Measurements from ENCODE around the gene UBE2G2. TPM values are rescaled to one million over a fixed set of nuclear protein-coding genes. Genes with fewer than 3 reads are reported as not detected.
A peak's percentile ranks its signal among the peaks of the same experiment; 100 is the strongest.

The UBE2G2 gene
- total RNA-seq, 2 donors from 2014 or later, result 124 TPM

GRCh38 chr21:44816761-44817505 is 15.3 kb upstream of the UBE2G2 start:
- H3K36me3 Mint-ChIP-seq (ENCODE audit: low read depth), result peaks cover 3% of the 10 kb centered on the region
- DNase-seq (no peak), ATAC-seq (no peak)
- H3K4me1 Mint-ChIP-seq, result peaks cover 16% of the 10 kb centered on the region
- no peak overlapping the region for H3K27ac Mint-ChIP-seq
- no peaks in the 10 kb centered on the region for H3K27me3 Mint-ChIP-seq
- peak overlapping the region; percentile 86 for H3K4me3 Mint-ChIP-seq
- no peaks in the 10 kb centered on the region for H3K9me3 ChIP-seq (ENCODE audit: control insufficient read depth, low read length, poor library complexity, severe bottlenecking)

DNA sequence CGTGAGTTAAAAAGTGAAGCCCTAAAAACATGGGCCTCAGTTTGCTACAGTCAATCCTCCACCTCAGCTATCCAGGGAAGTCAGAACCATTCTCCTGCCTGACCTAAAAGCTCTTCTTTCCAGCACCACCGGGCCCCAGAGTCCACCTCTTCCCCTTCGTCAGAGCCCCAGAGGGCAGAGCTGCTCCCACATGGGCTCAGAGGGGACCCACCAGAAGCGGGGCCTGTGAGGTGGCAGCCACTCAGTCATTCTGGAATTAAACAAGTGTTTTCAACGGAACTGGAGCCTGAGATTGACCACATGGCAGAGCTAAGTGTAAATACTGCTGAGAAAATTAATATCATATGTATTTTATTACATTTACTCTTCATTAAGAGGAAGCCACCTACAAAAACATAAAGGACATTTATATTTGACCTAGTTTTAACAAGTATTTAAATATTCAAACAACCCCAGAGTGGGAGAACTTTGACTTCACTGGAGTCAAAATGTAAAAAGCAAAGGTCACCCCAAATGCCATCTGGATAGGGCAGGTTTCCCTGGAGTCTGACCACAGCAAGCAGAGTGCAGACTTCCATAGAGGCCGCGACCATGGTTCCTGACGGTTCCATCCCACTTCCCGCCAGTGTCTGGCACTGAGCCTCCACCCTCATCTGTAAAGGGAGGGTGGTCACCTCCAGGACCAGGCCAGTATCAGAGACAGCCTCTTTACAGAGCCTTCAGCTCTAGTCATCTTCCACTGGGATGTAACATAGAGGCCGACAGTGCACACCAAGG is 14.4 kb upstream of the UBE2G2 start:
- no peak for ATAC-seq
- H3K27ac Mint-ChIP-seq, result no peak overlapping the region

DNA sequence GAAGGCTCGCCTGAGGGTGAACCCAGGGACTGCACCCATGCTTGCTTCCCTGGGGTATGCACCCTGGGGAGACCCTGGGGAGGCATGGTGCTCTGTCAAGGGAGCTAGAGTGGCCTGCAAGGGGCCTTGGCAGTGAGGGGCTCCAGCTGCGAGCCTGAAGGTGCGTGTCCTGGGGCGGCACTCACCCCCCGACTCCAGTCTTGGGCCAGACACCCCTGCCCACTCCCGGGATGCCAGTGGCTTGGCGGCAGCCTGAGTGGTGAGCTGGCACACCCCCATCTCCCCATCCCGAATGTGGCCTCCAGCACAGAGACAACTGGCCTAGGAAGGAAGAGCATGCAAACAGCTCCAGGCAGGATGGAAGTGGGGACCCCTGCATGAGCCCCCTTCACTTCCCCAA is 13.6 kb upstream of the UBE2G2 start:
- DNase-seq (no peak), ATAC-seq (no peak)
- H3K27me3 Mint-ChIP-seq, result no peaks in the 10 kb centered on the region
- H3K4me3 Mint-ChIP-seq, result peak overlapping the region; percentile 33
- H3K36me3 Mint-ChIP-seq (ENCODE audit: low read depth), result peaks cover 5% of the 10 kb centered on the region
- no peaks in the 10 kb centered on the region for H3K9me3 ChIP-seq (ENCODE audit: control insufficient read depth, low read length, poor library complexity, severe bottlenecking)
- no peak overlapping the region for H3K27ac Mint-ChIP-seq
- peaks cover 20% of the 10 kb centered on the region for H3K4me1 Mint-ChIP-seq

More for the DNA sequence above, 14.4 kb upstream of the UBE2G2 start:
- Mint-ChIP-seq H3K4me3 (peak overlapping the region; percentile 86), H3K27me3 (no peaks in the 10 kb centered on the region), H3K36me3 (ENCODE audit: low read depth) (peaks cover 3% of the 10 kb centered on the region), H3K4me1 (peaks cover 17% of the 10 kb centered on the region)
- H3K9me3 ChIP-seq (ENCODE audit: control insufficient read depth, low read length, poor library complexity, severe bottlenecking), result no peaks in the 10 kb centered on the region
- DNase-seq, result no peak

GRCh38 chr21:44814498-44815023 is 12.9 kb upstream of the UBE2G2 start:
- ATAC-seq, result no peak
- Mint-ChIP-seq H3K27ac (no peak overlapping the region), H3K4me1 (peaks cover 20% of the 10 kb centered on the region), H3K4me3 (no peak overlapping the region), H3K36me3 (ENCODE audit: low read depth) (peaks cover 7% of the 10 kb centered on the region), H3K27me3 (no peaks in the 10 kb centered on the region)
- no peak for DNase-seq
- H3K9me3 ChIP-seq (ENCODE audit: control insufficient read depth, low read length, poor library complexity, severe bottlenecking), result no peaks in the 10 kb centered on the region

DNA sequence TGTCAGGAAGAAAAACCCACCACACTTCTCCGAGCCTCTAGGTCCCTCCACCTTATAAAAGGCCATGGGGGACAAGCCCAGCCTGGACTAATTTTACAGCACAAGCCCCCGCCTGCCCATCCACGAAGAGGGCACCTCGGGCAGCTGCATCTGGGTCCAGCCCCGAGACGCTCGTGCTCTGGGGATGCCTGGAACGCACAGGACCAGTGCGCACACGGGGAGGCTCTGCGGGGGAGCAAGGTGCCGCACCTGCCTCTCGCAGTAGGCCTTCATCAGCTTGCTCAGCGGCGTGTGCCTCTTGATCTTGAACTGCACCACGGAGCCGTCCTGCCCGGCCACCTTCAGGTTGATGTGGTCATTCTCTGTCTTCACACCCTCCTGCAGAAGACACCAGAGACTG is 12.1 kb upstream of the UBE2G2 start:
- no peak overlapping the region for H3K4me3 Mint-ChIP-seq
- DNase-seq (no peak), ATAC-seq (no peak)
- peaks cover 20% of the 10 kb centered on the region for H3K4me1 Mint-ChIP-seq
- H3K27me3 Mint-ChIP-seq, result no peaks in the 10 kb centered on the region
- peaks cover 7% of the 10 kb centered on the region for H3K36me3 Mint-ChIP-seq (ENCODE audit: low read depth)
- no peak overlapping the region for H3K27ac Mint-ChIP-seq
- no peaks in the 10 kb centered on the region for H3K9me3 ChIP-seq (ENCODE audit: control insufficient read depth, low read length, poor library complexity, severe bottlenecking)

- no peak for DNase-seq
- peaks cover 7% of the 10 kb centered on the region for H3K36me3 Mint-ChIP-seq (ENCODE audit: low read depth)
- ATAC-seq, result no peak
- H3K27me3 Mint-ChIP-seq, result no peaks in the 10 kb centered on the region
- H3K27ac Mint-ChIP-seq, result no peak overlapping the region
- H3K4me1 Mint-ChIP-seq, result peaks cover 20% of the 10 kb centered on the region
- H3K4me3 Mint-ChIP-seq, result no peak overlapping the region
- no peaks in the 10 kb centered on the region for H3K9me3 ChIP-seq (ENCODE audit: control insufficient read depth, low read length, poor library complexity, severe bottlenecking)
Measured at GRCh38 chr21:44813149-44813548, 11.5 kb upstream of the UBE2G2 start.

DNA sequence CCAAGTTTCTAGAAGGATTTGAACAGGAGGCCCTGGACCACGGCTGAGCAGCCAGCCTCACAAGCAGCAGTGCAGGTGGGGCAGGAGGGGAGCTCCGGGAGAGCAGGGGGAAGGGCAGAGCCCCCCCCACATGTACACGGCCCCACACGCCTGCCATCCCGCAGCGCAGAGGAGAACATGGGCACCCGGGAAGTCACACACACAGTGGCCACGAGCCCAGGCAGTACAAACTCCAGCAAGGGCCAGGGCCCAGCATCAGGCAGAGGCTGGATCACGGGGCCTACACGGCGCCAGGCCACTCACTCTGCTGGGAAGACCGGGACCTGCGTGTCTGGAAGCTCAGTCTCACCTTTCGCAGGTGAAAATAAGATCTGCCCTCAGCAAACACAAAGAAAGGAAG is 11.0 kb upstream of the UBE2G2 start:
- ATAC-seq (no peak), DNase-seq (no peak)
- H3K4me3 Mint-ChIP-seq, result no peak overlapping the region
- H3K9me3 ChIP-seq (ENCODE audit: control insufficient read depth, low read length, poor library complexity, severe bottlenecking), result no peaks in the 10 kb centered on the region
- no peak overlapping the region for H3K27ac Mint-ChIP-seq
- H3K36me3 Mint-ChIP-seq (ENCODE audit: low read depth), result peaks cover 7% of the 10 kb centered on the region
- H3K27me3 Mint-ChIP-seq, result no peaks in the 10 kb centered on the region
- peaks cover 20% of the 10 kb centered on the region for H3K4me1 Mint-ChIP-seq

- no peak overlapping the region for H3K4me3 Mint-ChIP-seq
- ATAC-seq, result peak; percentile 20
- no peak for DNase-seq
- H3K9me3 ChIP-seq (ENCODE audit: control insufficient read depth, low read length, poor library complexity, severe bottlenecking), result no peaks in the 10 kb centered on the region
- H3K27me3 Mint-ChIP-seq, result no peaks in the 10 kb centered on the region
- peaks cover 9% of the 10 kb centered on the region for H3K36me3 Mint-ChIP-seq (ENCODE audit: low read depth)
- no peak overlapping the region for H3K27ac Mint-ChIP-seq
- H3K4me1 Mint-ChIP-seq, result peaks cover 13% of the 10 kb centered on the region
Measured at GRCh38 chr21:44810779-44811178, 9.2 kb upstream of the UBE2G2 start.

- Mint-ChIP-seq H3K27me3 (no peaks in the 10 kb centered on the region), H3K27ac (no peak overlapping the region), H3K36me3 (ENCODE audit: low read depth) (peaks cover 11% of the 10 kb centered on the region), H3K4me1 (peaks cover 15% of the 10 kb centered on the region), H3K4me3 (no peak overlapping the region)
- ATAC-seq, result no peak
- H3K9me3 ChIP-seq (ENCODE audit: control insufficient read depth, low read length, poor library complexity, severe bottlenecking), result no peaks in the 10 kb centered on the region
- DNase-seq, result no peak
Measured at GRCh38 chr21:44805859-44806258, 4.2 kb upstream of the UBE2G2 start.

DNA sequence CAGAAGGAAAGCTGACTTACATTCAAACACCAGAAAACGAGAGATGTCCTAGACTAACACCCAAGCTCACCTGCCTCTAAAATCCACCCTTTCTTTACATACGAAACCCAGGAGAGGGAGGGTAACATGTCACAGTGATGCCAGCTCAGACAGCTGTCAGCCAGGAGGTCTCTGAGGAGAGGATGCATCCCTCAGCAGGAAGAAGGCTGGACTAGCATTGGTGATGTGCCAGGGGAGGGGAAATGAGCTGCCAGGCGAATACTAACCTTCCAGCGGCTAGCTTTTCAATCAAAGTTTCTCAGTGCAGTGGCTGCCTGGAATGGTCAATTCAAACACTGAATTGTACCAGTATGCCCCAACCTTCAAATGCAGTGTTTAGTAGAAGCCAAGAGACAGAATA is 3.6 kb upstream of the UBE2G2 start:
- Mint-ChIP-seq H3K36me3 (ENCODE audit: low read depth) (peaks cover 11% of the 10 kb centered on the region), H3K27ac (peak overlapping the region; percentile 19), H3K4me3 (no peak overlapping the region), H3K27me3 (no peaks in the 10 kb centered on the region), H3K4me1 (peaks cover 19% of the 10 kb centered on the region)
- no peaks in the 10 kb centered on the region for H3K9me3 ChIP-seq (ENCODE audit: control insufficient read depth, low read length, poor library complexity, severe bottlenecking)
- DNase-seq (no peak), ATAC-seq (no peak)

- H3K4me3 Mint-ChIP-seq, result no peak overlapping the region
- no peak overlapping the region for H3K27ac Mint-ChIP-seq
Measured at GRCh38 chr21:44804762-44805161, 3.1 kb upstream of the UBE2G2 start.

GRCh38 chr21:44803651-44804050 is 2.0 kb upstream of the UBE2G2 start:
- ATAC-seq (no peak), DNase-seq (no peak)
- H3K4me3 Mint-ChIP-seq, result peak overlapping the region; percentile 97
- H3K27ac Mint-ChIP-seq, result no peak overlapping the region
- H3K4me1 Mint-ChIP-seq, result peaks cover 28% of the 10 kb centered on the region
- H3K36me3 Mint-ChIP-seq (ENCODE audit: low read depth), result peaks cover 9% of the 10 kb centered on the region
- no peaks in the 10 kb centered on the region for H3K9me3 ChIP-seq (ENCODE audit: control insufficient read depth, low read length, poor library complexity, severe bottlenecking)
- no peaks in the 10 kb centered on the region for H3K27me3 Mint-ChIP-seq

More at GRCh38 chr21:44804762-44805161, 3.1 kb upstream of the UBE2G2 start:
- DNase-seq (no peak), ATAC-seq (no peak)
- Mint-ChIP-seq H3K27me3 (no peaks in the 10 kb centered on the region), H3K36me3 (ENCODE audit: low read depth) (peaks cover 9% of the 10 kb centered on the region), H3K4me1 (peaks cover 22% of the 10 kb centered on the region)
- H3K9me3 ChIP-seq (ENCODE audit: control insufficient read depth, low read length, poor library complexity, severe bottlenecking), result no peaks in the 10 kb centered on the region

GRCh38 chr21:44802396-44803153 is 955 bp upstream of the UBE2G2 start:
- Mint-ChIP-seq H3K4me3 (peak overlapping the region; percentile 97), H3K27me3 (no peaks in the 10 kb centered on the region), H3K4me1 (peaks cover 31% of the 10 kb centered on the region), H3K27ac (peak overlapping the region; percentile 76), H3K36me3 (ENCODE audit: low read depth) (peaks cover 9% of the 10 kb centered on the region)
- ATAC-seq (no peak), DNase-seq (no peak)
- no peaks in the 10 kb centered on the region for H3K9me3 ChIP-seq (ENCODE audit: control insufficient read depth, low read length, poor library complexity, severe bottlenecking)

Measured in T-helper 17 cell (primary cell).